ENCODE data around the gene FHIP2A. TPM values are rescaled to one million over a fixed set of nuclear protein-coding genes. Genes with fewer than 3 reads are reported as not detected.
"Not testable (repeated sequence)": the region's sequence is repeated elsewhere in the genome, so short reads cannot be mapped to it uniquely, and the experiment has no call there.

FHIP2A gene
- total RNA-seq (10 to 100 TPM; 18.0 to 39.6 (median 30.5) TPM), polyA plus RNA-seq (10 to 100 TPM in 2 of 3 donors, 1 to 10 TPM in 1; 8.1 to 23.4 (median 10.3) TPM)
- long read RNA-seq, donor 1, full-length matches to known transcripts = 3 of 3 reads
- long read RNA-seq, donor 1, partial matches to known transcripts = 0 of 3 reads
- long read RNA-seq, donor 1, other reads (novel, unspliced or antisense) = 0 of 3 reads
- long read RNA-seq, donor 2, full-length matches to known transcripts = 4 of 4 reads
- long read RNA-seq, donor 2, partial matches to known transcripts = 0 of 4 reads
- long read RNA-seq, donor 2, other reads (novel, unspliced or antisense) = 0 of 4 reads
- long read RNA-seq, donor 3, full-length matches to known transcripts = 1 of 1 reads
- long read RNA-seq, donor 3, partial matches to known transcripts = 0 of 1 reads
- long read RNA-seq, donor 3, other reads (novel, unspliced or antisense) = 0 of 1 reads
- long read RNA-seq, donor 4, full-length matches to known transcripts = 2 of 4 reads
- long read RNA-seq, donor 4, partial matches to known transcripts = 1 of 4 reads
- long read RNA-seq, donor 4, other reads (novel, unspliced or antisense) = 1 of 4 reads
- long read RNA-seq, donor 5, full-length matches to known transcripts = 31 of 40 reads
- long read RNA-seq, donor 5, partial matches to known transcripts = 2 of 40 reads
- long read RNA-seq, donor 5, other reads (novel, unspliced or antisense) = 7 of 40 reads
- long read RNA-seq, donor 6, full-length matches to known transcripts = 2 of 4 reads
- long read RNA-seq, donor 6, partial matches to known transcripts = 0 of 4 reads
- long read RNA-seq, donor 6, other reads (novel, unspliced or antisense) = 2 of 4 reads
- long read RNA-seq, donor 7, partial matches to known transcripts = 11 of 12 reads
- long read RNA-seq, donor 7, other reads (novel, unspliced or antisense) = 0 of 12 reads
- long read RNA-seq, donor 8, full-length matches to known transcripts = 3 of 3 reads
- long read RNA-seq, donor 8, partial matches to known transcripts = 0 of 3 reads
- long read RNA-seq, donor 8, other reads (novel, unspliced or antisense) = 0 of 3 reads
- long read RNA-seq, donor 9, full-length matches to known transcripts = 2 of 2 reads
- long read RNA-seq, donor 9, partial matches to known transcripts = 0 of 2 reads
- long read RNA-seq, donor 9, other reads (novel, unspliced or antisense) = 0 of 2 reads
- long read RNA-seq, donor 10, full-length matches to known transcripts = 1 of 1 reads
- long read RNA-seq, donor 10, partial matches to known transcripts = 0 of 1 reads
- long read RNA-seq, donor 10, other reads (novel, unspliced or antisense) = 0 of 1 reads

- DNase-seq = peak; percentile 71 to 88 (median 75)
- Histone ChIP-seq H3K4me3 (peak within 1 kb of the TSS; percentile 84 to 96 (median 86)), H3K4me1 (replicated peaks in 1 of 2) (peaks cover 32 to 39% of the 10 kb centered on the region in 2 donors), H3K27ac (peak within 1 kb of the TSS; percentile 86 to 97 (median 96)), H3K36me3 (replicated peaks in 1 of 2) (no peaks in the 10 kb centered on the region), H3K9me3 (replicated peaks in 1 of 3) (no peaks in the 10 kb centered on the region), H3K27me3 (no peaks in the 10 kb centered on the region)
- peak in 3 of 6 experiments; percentile 64 to 91 (median 77) for TF ChIP-seq CTCF (IDR thresholded peaks at IDR 0.05)
- TF ChIP-seq POLR2A (IDR thresholded peaks at IDR 0.05) = peak; percentile 45 to 71
- 3 to 12% (median 5%) methylated on average over 9 to 59 of the region's 59 CpGs for WGBS, 4 donors
- intact Hi-C loops (cut with DNase I) = no loop called here
Observed at GRCh38 chr10:114821293-114821914, at the start of gene FHIP2A. Gene FHIP2A (plus strand): TSS chr10:114821780. CDS start chr10:114822079, 299 bp downstream.

- Histone ChIP-seq H3K27ac (no peak overlapping the region), H3K27me3 (no peaks in the 10 kb centered on the region), H3K36me3 (replicated peaks in 1 of 2) (no peaks in the 10 kb centered on the region), H3K4me3 (no peak overlapping the region), H3K4me1 (replicated peaks in 1 of 2) (peaks cover 3 to 7% of the 10 kb centered on the region in 2 donors), H3K9me3 (replicated peaks in 1 of 3) (no peaks in the 10 kb centered on the region)
- 91 to 98% (median 94%) methylated on average over 1 of the region's 1 CpG for WGBS, 4 donors
- intact Hi-C loops (cut with DNase I) = no loop called here
- no peak for DNase-seq
- no peak for TF ChIP-seq POLR2A (IDR thresholded peaks at IDR 0.05)
- no peak for TF ChIP-seq CTCF (IDR thresholded peaks at IDR 0.05)
Observed at GRCh38 chr10:114772496-114773196, 48.9 kb upstream of the FHIP2A start.

GRCh38 chr10:114773197-114773532 lies 48.4 kb upstream of the FHIP2A start:
- no peak for DNase-seq
- Histone ChIP-seq H3K4me1 (replicated peaks in 1 of 2) (peaks cover 0 to 4% of the 10 kb centered on the region in 2 donors), H3K36me3 (replicated peaks in 1 of 2) (no peaks in the 10 kb centered on the region), H3K9me3 (replicated peaks in 1 of 3) (no peaks in the 10 kb centered on the region), H3K4me3 (no peak overlapping the region), H3K27ac (no peak overlapping the region), H3K27me3 (no peaks in the 10 kb centered on the region)
- TF ChIP-seq CTCF (IDR thresholded peaks at IDR 0.05) = no peak
- no peak for TF ChIP-seq POLR2A (IDR thresholded peaks at IDR 0.05)
- 43 to 94% (median 78%) methylated on average over 3 of the region's 3 CpGs for WGBS, 4 donors
- intact Hi-C loops (cut with DNase I) = no loop called here

- H3K27ac ChIP-seq; DNase-seq; H3K4me1 ChIP-seq (replicated peaks in 1 of 2); intact Hi-C loops (cut with DNase I); H3K4me3 ChIP-seq; H3K9me3 ChIP-seq (replicated peaks in 1 of 3); H3K27me3 ChIP-seq; H3K36me3 ChIP-seq (replicated peaks in 1 of 2): not testable (repeated sequence)
- 78 to 88% (median 84%) methylated on average over 3 of the region's 3 CpGs for WGBS, 4 donors
Observed at GRCh38 chr10:114775082-114775481, 46.5 kb upstream of the FHIP2A start.
